GM18868 (cell line): Measurements from ENCODE around the gene APC.
A peak's percentile ranks its signal among the peaks of the same experiment; 100 is the strongest.
"Not testable (repeated sequence)": the region's sequence is repeated elsewhere in the genome, so short reads cannot be mapped to it uniquely, and the experiment has no call there.

Experiments used
- ATAC-seq: cut with Tn5 transposase; IDR thresholded peaks from one replicate; pipeline ENCODE4 v1.9.1; 2021; ENCODE audit warnings: mild to moderate bottlenecking, moderate library complexity; ENCODE audit not compliant: unreplicated experiment

APC gene

GRCh38 chr5:112848116-112848811 lies 110.6 kb downstream of the APC start:
- peak; percentile 99 for ATAC-seq

DNA sequence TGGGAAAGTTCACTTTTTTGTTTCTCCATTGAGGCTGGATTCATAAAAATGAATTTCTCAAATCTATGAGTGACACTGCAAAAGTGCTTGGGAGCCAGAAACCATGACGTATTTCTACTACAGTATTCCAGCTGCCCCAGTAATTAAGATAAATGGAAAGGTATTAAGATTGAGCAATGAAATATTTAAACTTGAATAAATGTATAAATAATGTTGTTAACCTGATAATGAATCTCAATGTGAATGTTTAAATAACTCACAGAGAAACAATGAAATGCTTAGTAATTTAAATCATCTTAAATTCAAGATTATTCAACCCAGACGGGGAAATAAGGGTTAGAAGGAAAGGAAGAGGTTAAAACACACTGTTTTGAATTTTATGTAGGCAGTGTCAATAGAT lies 112.2 kb downstream of the APC start:
- ATAC-seq, result no peak

DNA sequence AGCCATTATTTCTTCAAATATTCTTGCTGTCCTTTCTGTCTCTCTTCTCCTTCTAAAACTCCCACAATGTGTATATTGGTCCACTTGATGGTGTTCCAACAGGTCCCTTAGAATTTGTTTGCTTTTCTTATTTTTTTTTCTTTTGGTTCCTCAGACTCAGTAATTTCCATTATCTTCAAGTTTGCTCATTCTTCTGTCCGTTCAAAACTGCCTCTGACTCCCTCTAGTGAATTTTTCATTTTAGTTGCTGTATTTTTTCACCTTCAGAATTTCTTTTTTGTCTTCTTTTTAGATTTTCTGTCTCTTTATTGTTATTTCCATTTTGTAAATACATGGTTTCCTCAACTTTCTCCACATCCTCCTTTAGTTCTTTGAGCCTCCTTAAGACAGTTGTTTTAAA lies 117.0 kb downstream of the APC start:
- no peak for ATAC-seq

DNA sequence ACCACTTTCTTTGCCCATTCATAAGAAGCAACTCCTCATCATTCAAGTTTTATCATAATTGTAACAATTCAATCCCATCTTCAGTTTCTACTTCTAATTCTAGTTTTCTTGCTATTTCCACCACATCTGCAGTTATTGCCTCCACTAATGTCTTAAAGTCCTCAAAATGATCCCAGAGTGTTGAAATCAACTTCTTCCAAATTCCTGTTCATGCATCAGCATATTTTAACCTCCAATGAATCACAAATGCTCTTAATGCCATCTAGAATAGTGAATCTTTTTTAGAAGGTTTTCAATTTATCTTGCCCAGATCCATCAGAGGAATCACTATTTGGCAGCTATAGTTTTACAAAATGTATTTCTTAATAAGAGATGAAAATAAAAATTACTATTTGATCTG lies 120.2 kb downstream of the APC start:
- ATAC-seq, result no peak

GRCh38 chr5:112860571-112860928 lies 122.9 kb downstream of the APC start:
- ATAC-seq, result not testable (repeated sequence)

DNA sequence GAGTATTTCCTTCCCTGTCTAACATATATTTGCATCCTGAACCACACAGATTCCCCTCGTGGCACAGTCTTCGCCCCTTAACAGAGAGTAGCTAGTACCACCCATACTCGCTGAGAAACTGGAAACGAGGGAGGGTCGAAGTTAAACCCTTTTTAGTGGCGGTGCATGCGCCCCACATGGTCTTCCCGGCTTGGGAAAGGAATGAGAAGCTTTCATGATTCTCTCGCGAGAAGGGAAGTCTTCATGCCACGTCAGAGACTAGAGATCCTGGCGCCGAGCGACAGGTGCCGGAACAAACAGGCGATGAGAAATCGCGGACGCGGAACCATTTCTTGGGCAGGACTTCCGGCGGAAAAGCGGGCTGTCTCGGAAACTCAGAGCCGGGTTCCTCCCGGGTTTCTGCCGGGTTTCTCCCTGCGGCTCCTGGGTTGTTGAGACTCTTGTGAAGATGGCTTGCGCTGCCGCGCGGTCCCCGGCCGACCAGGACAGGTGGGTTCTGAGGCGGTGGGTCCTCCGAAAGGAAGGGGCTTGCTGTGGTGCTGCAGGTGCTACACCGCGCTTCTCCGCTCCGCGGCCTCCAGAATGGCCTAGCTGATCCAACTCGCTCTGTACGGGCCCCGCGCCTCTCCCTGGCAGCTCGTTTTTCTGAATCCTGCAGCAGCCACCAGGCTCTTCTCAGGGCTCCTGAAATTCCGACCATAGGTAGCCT lies 123.4 kb downstream of the APC start, which contains the start of gene SRP19:
SRP19 (plus strand) TSS at position 359 of the 709 bp plus-strand sequence; CDS start at position 449, 90 bp downstream.
- ATAC-seq, result peak; percentile 99

DNA sequence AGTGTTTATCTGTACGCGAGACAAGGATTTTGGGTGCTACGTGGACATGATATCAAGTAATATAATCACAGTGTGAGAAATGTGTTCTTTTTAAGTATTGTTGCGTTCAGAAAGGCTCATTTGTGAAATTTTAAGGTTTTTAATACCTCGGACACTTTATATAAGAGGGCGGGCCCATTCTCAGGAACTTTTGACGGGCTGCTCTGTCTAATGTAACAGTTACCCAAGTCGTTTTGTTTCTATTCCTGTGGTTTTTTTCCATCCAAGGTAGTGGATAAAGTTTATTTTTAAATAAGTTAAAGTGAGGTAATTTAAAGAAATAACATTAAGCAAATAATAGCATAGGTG lies 123.9 kb downstream of the APC start:
- no peak for ATAC-seq

GRCh38 chr5:112862085-112862484 lies 124.4 kb downstream of the APC start:
- no peak for ATAC-seq

- no peak for ATAC-seq
Observed at GRCh38 chr5:112863549-112863948, 125.9 kb downstream of the APC start.

- no peak for ATAC-seq
Observed at GRCh38 chr5:112865128-112865527, 127.4 kb downstream of the APC start.

GRCh38 chr5:112866739-112867138 lies 129.1 kb downstream of the APC start:
- ATAC-seq, result no peak

GRCh38 chr5:112867411-112867810 lies 129.7 kb downstream of the APC start:
- no peak for ATAC-seq

GRCh38 chr5:112869948-112870347 lies 132.3 kb downstream of the APC start:
- peak; percentile 88 for ATAC-seq

GRCh38 chr5:112870966-112871365 lies 133.3 kb downstream of the APC start:
- no peak for ATAC-seq

GRCh38 chr5:112876362-112876761 lies 138.7 kb downstream of the APC start:
- no peak for ATAC-seq

GRCh38 chr5:112878101-112878500 lies 140.4 kb downstream of the APC start:
- no peak for ATAC-seq

GRCh38 chr5:112878760-112879159 lies 141.1 kb downstream of the APC start:
- peak; percentile 65 for ATAC-seq

DNA sequence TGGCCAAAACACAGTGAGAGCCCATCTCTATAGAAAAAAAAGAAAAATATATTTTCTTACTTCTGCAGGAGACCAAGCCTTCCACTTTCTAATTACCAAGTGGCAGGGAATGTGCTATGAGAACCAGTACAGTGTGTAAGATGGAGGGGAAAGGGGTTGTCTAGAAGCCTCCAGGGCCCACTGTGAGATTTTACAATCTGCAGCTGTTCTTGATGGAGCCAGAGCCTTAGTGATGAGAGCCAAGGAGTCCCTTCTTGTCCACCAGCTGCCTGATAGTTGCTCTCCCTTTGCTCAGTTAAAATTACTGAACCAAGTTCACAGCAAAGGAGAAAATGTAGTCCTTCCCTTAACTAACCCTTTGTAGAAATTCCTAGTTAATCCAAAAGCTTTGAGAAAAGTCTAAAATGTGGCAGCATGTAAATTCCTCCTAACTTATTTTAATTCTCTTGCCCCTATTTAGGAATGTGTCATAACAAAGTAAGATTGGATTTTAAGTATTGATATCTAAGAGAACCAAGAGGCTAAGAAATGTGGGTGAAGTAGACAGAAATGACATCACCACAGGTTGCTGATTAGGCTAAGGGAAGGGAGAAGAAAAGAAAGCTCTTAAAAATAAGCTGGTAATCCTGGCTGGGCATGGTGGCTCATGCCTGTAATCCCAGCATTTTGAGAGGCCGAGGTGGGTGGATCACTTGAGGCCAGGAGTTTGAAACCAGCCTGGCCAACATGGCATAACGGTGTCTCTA lies 142.7 kb downstream of the APC start:
- ATAC-seq, result no peak

DNA sequence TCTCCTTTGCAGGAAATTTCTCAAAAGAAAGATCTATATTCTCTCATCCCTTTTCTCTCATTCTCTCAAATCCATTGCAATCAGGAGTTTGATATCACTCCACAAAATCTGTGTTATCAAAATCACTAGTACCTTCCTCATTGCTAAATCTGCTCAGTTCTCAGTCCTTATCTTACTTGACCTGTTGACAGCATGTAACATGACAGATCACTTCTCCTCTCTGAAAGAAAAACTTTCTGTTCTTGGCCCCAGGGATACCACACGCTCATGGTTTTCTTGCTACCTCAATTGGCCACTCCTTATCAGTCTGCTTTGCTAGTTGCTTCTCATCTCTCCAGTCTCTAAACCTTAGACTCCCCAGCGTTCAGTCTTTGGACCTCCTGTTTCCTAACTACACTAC lies 145.5 kb downstream of the APC start:
- no peak for ATAC-seq

GRCh38 chr5:112885001-112885400 lies 147.3 kb downstream of the APC start:
- no peak for ATAC-seq

GRCh38 chr5:112886975-112887374 lies 149.3 kb downstream of the APC start:
- ATAC-seq, result no peak

DNA sequence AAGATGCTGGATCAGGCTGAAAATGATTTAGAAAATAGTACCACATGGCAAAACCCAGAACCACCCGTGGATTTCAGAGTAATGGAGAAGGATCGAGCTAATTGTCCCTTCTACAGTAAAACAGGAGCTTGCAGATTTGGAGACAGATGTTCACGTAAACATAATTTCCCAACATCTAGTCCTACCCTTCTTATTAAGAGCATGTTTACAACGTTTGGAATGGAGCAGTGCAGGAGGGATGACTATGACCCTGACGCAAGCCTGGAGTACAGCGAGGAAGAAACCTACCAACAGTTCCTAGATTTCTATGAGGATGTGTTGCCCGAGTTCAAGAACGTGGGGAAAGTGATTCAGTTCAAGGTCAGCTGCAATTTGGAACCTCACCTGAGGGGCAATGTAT lies 154.4 kb downstream of the APC start:
- ATAC-seq, result not testable (repeated sequence)
